HFF-Myc (cell line): ENCODE data around the gene RASSF6.
"Not testable (repeated sequence)": the region's sequence is repeated elsewhere in the genome, so short reads cannot be mapped to it uniquely, and the experiment has no call there.

Experiments
- DNase-seq: peaks from one replicate; pipeline ENCODE4 v3.0.0-alpha.2; 2011; ENCODE audit warnings: low read depth; ENCODE audit errors: extremely low read depth
- H3K4me3 ChIP-seq: replicated peaks from 2 replicates; pipeline ENCODE4 v1.5.1; 2011; ENCODE audit warnings: low read depth, mild to moderate bottlenecking, control low read depth, low read length
- CTCF ChIP-seq: IDR thresholded peaks from 2 replicates; pipeline ENCODE4 v1.5.1; 2012; ENCODE audit warnings: mild to moderate bottlenecking, low read depth, low read length, control low read depth; ENCODE audit errors: missing control alignments

RASSF6 gene

GRCh38 chr4:73631565-73632226 is 11.5 kb upstream of the RASSF6 start:
- no peak overlapping the region for H3K4me3 ChIP-seq
- no peak for TF ChIP-seq CTCF

GRCh38 chr4:73628834-73629233 is 8.6 kb upstream of the RASSF6 start:
- not testable (repeated sequence) for DNase-seq

More at GRCh38 chr4:73631565-73632226, 11.5 kb upstream of the RASSF6 start:
- DNase-seq: no peak

GRCh38 chr4:73621357-73621756 is 1.1 kb upstream of the RASSF6 start:
- DNase-seq: no peak
- TF ChIP-seq CTCF: no peak
- no peak overlapping the region for H3K4me3 ChIP-seq

More at GRCh38 chr4:73628834-73629233, 8.6 kb upstream of the RASSF6 start:
- H3K4me3 ChIP-seq: not testable (repeated sequence)

- H3K4me3 ChIP-seq: no peak overlapping the region
- TF ChIP-seq CTCF: no peak
- no peak for DNase-seq
These were observed 890 bp downstream of the RASSF6 start for GRCh38 chr4:73619346-73619745.

- H3K4me3 ChIP-seq: no peak overlapping the region
- no peak for DNase-seq
- no peak for TF ChIP-seq CTCF
These were observed 3.0 kb downstream of the RASSF6 start for GRCh38 chr4:73617256-73617655.

GRCh38 chr4:73615613-73616012 is 4.6 kb downstream of the RASSF6 start:
- DNase-seq: no peak
- no peak for TF ChIP-seq CTCF
- no peak overlapping the region for H3K4me3 ChIP-seq

- H3K4me3 ChIP-seq: no peak overlapping the region
- no peak for DNase-seq
- no peak for TF ChIP-seq CTCF
These were observed 5.8 kb downstream of the RASSF6 start for GRCh38 chr4:73614311-73614867.
